GM21737 (cell line): ENCODE results near the gene CRYGN.

Experiments used
- ATAC-seq: cut with Tn5 transposase; IDR thresholded peaks from one replicate; pipeline ENCODE4 v1.9.1; 2021; ENCODE audit warnings: mild to moderate bottlenecking, moderate library complexity; ENCODE audit not compliant: unreplicated experiment

The CRYGN gene

DNA sequence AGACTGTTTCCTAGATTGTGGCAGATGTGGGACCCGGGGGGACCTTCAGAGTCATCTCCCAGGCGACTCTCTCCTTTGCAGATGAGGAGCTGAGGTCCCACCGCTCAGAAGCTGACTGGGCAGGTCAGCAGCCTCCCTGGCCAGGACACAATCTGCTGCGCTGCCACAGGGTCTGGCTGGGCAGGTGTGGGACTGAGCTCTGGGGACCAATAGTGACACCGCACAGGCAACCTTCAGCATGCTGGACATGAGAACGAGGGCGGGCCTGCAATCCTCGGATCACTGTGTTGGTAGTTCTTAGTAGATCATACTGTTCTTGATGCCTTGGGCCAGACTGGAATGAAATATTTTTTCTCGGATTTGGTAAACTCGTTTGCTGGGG lies 20.5 kb upstream of the CRYGN start:
- ATAC-seq, result no peak

- ATAC-seq, result no peak
Observed at GRCh38 chr7:151459726-151460473, 20.0 kb upstream of the CRYGN start.

GRCh38 chr7:151457534-151457933 lies 17.6 kb upstream of the CRYGN start:
- no peak for ATAC-seq

- ATAC-seq, result no peak
Observed at GRCh38 chr7:151456782-151457181, 16.8 kb upstream of the CRYGN start.

DNA sequence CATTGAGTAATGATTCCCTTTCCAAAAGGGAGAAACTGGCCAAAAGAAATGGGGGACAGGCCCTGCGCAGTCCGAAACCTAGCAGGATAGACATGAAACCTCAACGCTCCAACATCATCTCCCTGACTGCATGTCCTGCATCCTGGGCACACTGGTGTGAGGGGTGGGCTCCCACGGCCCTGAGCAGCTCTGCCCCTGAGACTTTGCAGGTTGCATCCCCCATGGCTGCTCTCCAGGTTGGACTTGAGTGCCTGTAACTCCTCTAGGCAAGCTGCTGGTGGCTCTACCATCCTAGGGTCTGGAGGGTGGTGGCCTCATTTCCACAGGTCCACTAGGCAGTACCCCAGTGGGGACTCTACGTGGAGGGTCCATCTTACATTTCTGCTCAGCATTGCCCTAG lies 16.3 kb upstream of the CRYGN start:
- no peak for ATAC-seq

- no peak for ATAC-seq
Observed at GRCh38 chr7:151455690-151456089, 15.7 kb upstream of the CRYGN start.

- no peak for ATAC-seq
Observed at GRCh38 chr7:151454932-151455530, 15.1 kb upstream of the CRYGN start.

GRCh38 chr7:151454305-151454704 lies 14.4 kb upstream of the CRYGN start:
- ATAC-seq, result no peak

DNA sequence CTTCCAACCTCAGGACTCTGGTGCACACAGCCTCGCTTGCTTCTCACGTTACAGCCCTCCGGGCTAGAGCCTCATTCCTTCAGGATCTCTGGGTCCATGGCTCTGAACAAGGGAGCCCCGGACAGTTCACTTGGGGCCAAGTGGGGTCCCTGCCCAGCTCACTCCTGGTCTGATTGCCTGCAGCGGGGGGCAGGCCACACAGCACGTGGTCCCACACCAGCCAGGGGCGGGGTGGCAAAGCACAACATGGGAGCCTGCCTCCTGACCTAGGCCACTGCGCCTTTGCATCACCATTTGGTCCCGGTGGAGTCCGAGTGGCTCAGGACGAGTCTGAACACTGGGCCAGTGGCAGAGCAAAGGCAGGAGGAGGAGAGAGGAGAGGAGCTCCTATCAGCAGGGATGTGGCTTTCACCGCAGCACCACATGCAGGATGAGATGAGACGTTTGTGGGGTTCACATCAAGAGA lies 13.4 kb upstream of the CRYGN start:
- no peak for ATAC-seq

GRCh38 chr7:151452680-151453325 lies 12.9 kb upstream of the CRYGN start:
- ATAC-seq, result no peak

- no peak for ATAC-seq
Observed at GRCh38 chr7:151451626-151452571, 12.0 kb upstream of the CRYGN start.

- ATAC-seq, result no peak
Observed at GRCh38 chr7:151451156-151451555, 11.2 kb upstream of the CRYGN start.

GRCh38 chr7:151449990-151450389 lies 10.0 kb upstream of the CRYGN start:
- no peak for ATAC-seq

DNA sequence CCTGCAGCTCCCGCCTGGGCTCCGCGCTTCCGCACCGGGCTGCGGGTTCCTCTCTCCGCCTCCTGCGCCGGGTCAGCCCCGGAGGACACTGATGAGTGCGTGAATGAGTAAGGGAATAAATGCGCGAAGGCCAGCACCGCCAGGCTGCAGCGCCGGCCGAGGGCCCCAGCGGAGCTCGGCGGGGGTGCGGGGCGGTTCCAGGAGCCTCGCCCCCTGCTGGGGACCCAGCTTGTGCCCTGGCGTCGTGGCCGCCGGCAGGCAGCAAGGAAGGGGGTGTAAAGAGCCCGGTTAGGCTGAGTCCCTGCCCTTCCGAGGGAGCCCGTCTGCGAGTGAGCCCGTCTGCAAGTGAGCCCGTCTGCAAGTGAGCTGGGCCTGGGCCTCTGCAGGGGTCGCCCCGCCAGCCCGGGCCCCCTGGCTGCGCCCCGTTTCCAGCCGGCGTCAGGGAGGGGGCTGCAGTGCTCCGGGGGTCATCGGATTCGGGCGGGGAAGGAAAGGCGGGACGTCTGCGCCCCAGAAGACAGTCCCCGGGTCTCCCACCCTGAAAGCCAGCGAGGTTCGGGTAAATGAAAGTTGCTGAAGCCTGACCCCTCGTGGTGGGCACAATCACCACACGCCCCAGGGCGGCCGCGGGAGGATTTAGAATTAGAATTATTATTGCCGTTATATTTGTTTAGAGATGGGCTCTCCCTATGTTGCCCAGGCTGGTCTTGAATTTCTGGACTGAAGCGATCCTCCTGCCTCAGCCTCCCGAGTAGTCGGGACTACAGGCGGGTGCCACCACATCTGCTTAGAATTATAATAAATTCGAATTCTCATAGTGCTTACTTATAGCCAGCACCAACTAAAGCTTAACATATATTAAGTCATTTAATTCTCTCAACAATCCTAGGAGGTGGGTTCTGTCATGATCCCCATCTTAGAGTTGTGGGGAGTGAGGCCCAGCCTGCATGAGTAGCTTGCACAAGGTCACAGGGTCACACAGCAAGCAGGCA lies 8.6 kb upstream of the CRYGN start:
- ATAC-seq, result peak; percentile 69

- ATAC-seq, result no peak
Observed at GRCh38 chr7:151447901-151448260, 7.9 kb upstream of the CRYGN start.

DNA sequence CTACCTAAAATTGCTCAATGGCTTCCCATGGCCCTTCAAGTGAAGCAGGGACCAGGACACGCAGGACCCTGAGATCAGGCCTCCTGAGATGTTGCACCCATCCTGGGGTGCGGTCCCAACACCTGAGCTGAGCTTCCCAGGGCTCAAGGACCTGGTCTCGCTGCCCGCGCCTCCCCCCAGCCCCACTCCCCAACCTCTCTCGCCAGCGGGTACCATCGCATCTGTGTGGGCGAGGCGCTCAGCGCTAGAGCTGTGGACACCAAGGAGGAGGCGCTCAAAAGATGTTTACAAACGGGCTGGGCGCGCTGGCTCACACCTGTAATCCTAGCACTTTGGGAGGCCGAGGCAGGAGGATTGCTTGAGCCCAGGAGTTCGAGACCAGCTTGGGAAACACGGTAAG lies 7.4 kb upstream of the CRYGN start:
- ATAC-seq, result no peak

DNA sequence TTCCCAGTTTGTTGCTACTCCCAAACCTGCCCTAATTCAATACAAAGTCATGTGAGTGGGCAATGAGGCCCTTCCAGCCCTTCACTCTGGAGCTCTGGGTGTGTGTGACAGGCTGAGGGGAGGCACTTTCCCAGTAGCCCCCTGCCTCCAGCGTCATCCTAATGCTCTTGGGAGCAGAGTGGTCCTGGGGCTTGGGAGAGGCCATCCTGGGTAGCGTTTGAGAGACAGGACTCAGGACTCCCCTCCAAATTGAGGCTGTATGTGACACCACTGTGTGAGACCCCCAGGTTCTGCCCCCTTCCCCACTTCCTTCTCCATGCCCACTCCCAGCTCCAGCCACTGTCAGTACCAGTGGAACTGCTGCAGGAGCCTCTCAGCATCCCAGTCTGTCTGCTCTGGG lies 6.5 kb upstream of the CRYGN start:
- no peak for ATAC-seq

DNA sequence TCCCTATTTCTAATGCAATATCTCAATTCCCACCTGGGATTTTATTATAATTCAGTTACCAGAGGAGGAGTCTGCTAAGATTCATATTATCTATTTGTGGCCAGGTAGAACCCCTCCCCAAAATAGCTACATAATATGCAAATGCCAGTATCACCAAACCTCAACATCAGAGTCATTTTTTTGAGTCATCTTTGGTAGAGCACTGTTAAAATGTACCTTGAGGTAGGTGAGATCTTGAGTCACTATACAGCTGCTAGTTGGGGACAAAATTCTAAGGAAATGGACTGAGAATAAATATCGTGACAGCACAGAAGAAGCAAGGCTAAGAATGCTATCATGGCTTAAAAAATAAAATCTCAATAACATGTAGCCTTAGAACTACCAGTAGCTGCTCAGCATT lies 4.7 kb upstream of the CRYGN start:
- no peak for ATAC-seq

DNA sequence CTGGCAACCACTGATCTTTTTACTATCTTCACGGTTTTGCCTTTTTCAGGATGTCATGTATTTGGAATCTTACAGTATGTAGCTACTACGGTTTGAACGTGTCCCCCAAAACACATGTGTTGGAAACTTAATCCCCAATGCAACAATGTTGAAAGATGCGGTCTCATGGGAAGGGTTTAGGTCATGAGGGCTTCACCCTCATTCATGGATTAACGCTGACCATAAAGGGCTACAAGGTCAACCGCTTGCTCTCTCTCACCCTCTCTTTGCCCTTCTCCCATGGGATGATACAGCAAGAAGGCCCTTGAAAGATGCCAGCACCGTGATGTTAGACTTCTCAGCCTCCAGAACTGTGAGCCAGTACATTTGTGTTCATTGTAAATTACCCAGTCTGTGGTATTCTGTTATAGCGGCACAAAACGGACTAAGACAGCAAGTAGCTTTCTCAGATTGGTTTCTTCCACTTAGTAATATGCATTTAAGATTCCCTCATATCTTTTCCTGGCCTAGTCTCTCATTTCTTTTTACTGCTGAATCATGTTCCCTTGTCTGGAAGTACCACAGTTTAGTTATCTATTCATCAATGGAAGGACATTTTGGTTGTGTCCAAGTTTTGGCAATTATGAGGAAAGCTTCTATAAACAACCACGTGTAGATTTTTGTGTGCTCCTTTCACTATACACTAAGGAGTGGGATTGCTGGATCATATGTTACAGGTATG lies 3.0 kb upstream of the CRYGN start:
- no peak for ATAC-seq
